D721Med (cell line): Measurements from ENCODE around the gene TANK.

Source experiments
- DNase-seq: peaks from one replicate; pipeline ENCODE4 v3.0.0; 2011; ENCODE audit warnings: low spot score; ENCODE audit not compliant: insufficient read length
- FAIRE-seq: peaks from 2 replicates; lab custom pipeline; 2011; peaks lifted over from hg19 to GRCh38; lab: Jason Lieb, UNC
- CTCF ChIP-seq: IDR thresholded peaks from 2 replicates; pipeline ENCODE4 v1.5.1; 2012; ENCODE audit warnings: mild to moderate bottlenecking, control low read depth; ENCODE audit not compliant: insufficient read depth; ENCODE audit errors: missing control alignments

The TANK gene

GRCh38 chr2:161133366-161133765 is 26.9 kb upstream of the TANK start:
- DNase-seq (no peak), FAIRE-seq (no peak)
- TF ChIP-seq CTCF, result no peak

GRCh38 chr2:161134547-161135518 is 25.4 kb upstream of the TANK start:
- FAIRE-seq, result no peak
- no peak for DNase-seq
- TF ChIP-seq CTCF, result no peak

DNA sequence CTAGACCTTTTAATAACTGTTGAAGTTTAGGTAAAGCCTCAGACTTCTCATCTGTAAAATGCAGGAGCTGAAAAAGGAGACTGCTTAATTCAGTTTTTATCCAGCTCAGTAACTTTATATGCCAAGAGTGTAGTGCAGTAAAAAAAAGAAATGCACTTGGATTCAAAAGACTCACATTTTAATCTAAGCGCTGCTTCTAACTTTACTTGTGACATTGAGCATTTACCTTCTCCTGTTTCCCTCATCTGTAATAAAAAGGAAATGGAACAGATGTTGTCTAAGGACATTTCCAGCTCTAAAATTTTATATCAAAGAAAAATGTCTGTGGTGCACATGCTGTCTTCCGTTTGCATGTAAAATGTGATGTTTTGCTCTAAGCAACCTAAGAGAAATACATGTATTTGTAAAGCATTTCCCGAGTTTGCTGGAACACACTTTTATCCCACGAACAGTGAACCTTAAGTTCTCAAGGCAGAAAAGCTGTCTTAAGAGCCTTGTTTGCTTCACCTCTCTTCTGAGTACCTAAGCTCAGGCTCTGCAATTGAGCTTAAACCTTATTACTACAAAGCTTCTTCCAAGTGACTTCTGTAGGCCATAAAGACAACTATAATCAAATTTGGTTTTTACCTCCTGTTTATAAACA is 24.2 kb upstream of the TANK start:
- TF ChIP-seq CTCF, result no peak
- FAIRE-seq, result no peak
- DNase-seq, result no peak

GRCh38 chr2:161136696-161137324 is 23.4 kb upstream of the TANK start:
- DNase-seq (no peak), FAIRE-seq (no peak)
- no peak for TF ChIP-seq CTCF

- TF ChIP-seq CTCF, result no peak
- no peak for DNase-seq
- no peak for FAIRE-seq
Observed at GRCh38 chr2:161138429-161138828, 21.8 kb upstream of the TANK start.

GRCh38 chr2:161139098-161139987 is 20.9 kb upstream of the TANK start:
- TF ChIP-seq CTCF, result no peak
- DNase-seq (no peak), FAIRE-seq (no peak)
